H54 (cell line): ENCODE data around the gene ACKR4.
"Not testable (repeated sequence)": the region's sequence is repeated elsewhere in the genome, so short reads cannot be mapped to it uniquely, and the experiment has no call there.

Source experiments
- DNase-seq: peaks from one replicate; pipeline ENCODE4 v3.0.0; 2011; ENCODE audit warnings: low spot score, mixed read lengths; ENCODE audit not compliant: insufficient read length
- FAIRE-seq: peaks from 3 replicates; lab custom pipeline; 2011; peaks lifted over from hg19 to GRCh38; lab: Jason Lieb, UNC
- POLR2A ChIP-seq: IDR thresholded peaks from 2 replicates; pipeline ENCODE4 v1.6.1; 2011; ENCODE audit warnings: low read depth, mild to moderate bottlenecking, low read length

ACKR4 gene

DNA sequence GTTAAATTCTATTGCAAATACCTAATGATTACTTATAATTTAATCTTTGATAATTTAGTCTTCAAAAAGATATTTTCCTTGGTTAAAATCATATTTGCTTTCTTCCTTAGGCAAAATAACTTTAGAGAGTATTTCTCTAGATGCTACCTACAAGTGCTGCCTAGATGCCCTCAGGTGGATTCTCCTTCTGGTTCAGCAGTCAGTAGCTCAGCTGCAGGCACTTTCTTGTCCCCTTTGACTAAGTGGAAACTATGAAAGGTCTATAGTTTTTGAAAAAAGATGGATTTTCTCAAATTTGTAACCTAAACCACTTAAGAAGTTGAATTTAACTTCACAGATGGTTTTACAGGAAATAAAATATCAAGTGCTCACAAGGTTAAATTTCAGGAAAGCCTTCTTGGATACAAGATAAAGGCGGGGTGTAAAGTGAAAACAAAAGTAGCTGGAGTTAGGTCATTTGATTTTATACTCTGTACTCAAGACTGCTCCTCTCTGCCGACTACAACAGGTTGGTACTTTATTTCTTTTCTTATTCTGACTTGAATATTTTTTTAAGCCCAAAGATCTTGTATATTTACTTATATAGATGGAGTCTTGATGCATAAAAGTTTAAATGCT lies at the start of gene ACKR4:
Gene ACKR4 (plus strand): TSS at position 455 of the 618 bp plus-strand sequence. CDS start 3,128 bp downstream, outside the sequence.
- DNase-seq, result no peak
- no peak for FAIRE-seq
- no peak for TF ChIP-seq POLR2A

DNA sequence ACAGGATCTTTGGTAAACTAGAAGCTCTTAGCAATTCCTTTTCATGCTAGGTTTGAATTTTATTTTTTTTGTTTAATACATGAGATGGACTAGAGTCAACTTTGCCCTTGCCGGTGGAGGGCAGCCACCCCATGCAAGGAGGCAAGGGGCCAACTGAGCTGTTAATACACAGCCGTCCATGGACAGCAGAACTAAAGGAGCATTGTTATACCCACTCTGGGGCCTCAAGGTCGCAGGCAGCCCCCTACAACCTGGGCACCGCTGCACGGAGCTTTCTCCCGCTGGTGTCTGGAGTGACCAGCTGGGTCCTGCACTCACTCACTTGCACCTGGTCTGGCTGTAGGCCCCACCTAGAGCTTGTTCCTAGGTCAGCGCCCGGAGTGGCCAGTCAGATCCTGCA lies 47.9 kb upstream of the ACKR4 start:
- no peak for TF ChIP-seq POLR2A
- FAIRE-seq, result no peak
- no peak for DNase-seq

DNA sequence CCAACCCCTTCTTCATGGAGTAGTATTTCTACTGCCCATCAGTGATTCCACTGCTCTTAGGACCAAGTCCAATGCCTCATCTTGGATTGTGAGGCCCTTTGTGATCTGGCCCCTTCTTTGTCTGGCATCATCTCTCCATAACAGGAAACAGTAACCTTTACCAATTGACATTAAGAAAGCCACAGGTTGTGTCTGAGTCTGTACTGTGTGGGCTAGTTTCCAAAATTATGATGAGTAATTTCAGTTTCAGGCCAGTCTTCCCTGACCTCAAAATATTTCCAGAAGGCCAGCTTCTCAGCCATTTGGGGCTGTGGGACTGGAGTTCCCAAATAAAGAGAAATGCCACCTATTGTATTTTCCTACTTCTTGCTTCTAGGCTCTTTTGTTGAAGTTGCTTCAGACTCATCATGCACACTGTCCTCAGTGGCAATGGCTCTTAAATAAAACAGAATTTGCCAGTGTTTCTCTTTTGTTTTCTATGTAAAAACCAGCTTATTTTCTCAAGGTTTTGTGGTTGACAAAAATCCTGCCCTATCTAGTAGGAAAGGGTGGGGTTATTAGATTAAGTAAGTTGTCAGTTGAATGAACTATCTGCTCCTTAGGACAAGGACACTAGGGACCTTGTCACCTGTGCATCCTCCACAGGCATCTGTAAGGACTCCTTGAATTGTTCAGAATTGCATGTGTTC lies 47.0 kb upstream of the ACKR4 start:
- DNase-seq (peak; percentile 11), FAIRE-seq (peak; percentile 91)
- no peak for TF ChIP-seq POLR2A

DNA sequence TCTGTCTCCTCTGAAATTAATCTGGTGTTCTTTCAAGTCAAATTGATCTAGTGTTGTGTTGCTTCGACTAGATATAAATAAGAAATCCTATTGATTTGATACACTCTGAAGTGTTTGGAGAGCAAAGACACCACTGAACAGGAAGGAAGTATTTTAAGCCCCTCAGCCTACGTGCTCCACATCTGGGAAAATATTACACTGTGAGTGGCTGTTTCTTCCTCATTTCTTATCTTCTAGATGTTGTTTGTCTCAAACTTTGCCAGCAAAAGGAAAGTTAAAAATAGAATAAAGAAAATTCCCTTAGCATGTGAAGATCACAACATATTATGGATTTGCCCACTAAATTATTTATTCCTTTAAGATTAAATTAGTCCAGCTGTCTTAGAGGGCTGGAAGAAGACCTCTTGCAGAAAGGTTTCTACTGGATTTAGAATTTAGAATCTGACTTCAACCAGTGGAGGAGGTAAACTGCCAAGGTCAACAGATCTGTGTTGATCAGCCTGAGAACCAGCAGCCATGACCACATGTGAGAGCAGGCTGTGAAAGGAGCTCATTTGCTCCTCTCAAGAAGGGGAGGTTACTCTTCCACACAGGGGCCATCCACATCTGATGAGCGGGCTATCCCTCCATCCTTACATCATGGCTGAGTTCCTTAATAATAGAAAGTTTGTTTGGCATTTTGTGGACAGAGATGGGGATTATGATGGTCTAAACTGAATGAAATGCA lies 46.3 kb upstream of the ACKR4 start:
- DNase-seq, result no peak
- FAIRE-seq, result no peak
- no peak for TF ChIP-seq POLR2A

DNA sequence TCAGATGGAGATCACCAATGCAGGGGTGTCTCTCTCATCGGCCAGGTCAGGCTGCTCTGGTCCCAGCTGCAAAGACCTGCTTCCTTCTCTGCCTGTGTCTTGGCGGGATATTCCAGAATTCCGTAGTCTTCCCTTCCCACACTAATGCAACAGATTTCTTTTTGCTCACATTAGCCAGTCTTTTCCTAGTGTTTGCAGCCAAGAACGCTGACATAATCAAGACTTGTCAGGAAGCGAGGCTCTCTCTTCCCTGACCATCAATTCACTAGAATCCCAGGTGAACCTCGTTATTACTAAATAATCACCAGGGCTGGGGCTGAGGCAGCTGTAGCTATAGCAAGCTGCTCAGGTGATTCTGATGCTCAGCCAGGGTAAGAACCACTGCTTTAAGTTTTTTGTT lies 43.2 kb upstream of the ACKR4 start:
- no peak for TF ChIP-seq POLR2A
- DNase-seq, result no peak
- FAIRE-seq, result no peak

DNA sequence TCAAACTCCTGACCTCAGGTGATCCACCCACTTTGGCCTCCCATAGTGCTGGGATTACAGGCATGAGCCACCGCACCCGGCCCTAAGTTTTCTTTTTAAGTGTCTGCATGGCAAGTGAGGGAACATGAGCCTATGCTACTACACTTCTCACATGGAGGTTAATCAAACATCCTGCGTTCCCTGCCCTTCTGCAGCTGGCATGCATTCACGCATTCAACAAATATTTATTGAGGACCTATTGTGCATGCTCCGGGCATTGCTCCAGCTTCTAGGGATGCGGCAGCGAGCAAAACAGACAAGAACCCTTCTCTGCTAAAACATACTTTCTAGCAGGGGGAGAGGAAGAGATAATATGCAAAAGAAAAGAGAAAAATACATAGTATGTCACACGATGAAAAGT lies 42.6 kb upstream of the ACKR4 start:
- TF ChIP-seq POLR2A, result no peak
- no peak for FAIRE-seq
- DNase-seq, result no peak

DNA sequence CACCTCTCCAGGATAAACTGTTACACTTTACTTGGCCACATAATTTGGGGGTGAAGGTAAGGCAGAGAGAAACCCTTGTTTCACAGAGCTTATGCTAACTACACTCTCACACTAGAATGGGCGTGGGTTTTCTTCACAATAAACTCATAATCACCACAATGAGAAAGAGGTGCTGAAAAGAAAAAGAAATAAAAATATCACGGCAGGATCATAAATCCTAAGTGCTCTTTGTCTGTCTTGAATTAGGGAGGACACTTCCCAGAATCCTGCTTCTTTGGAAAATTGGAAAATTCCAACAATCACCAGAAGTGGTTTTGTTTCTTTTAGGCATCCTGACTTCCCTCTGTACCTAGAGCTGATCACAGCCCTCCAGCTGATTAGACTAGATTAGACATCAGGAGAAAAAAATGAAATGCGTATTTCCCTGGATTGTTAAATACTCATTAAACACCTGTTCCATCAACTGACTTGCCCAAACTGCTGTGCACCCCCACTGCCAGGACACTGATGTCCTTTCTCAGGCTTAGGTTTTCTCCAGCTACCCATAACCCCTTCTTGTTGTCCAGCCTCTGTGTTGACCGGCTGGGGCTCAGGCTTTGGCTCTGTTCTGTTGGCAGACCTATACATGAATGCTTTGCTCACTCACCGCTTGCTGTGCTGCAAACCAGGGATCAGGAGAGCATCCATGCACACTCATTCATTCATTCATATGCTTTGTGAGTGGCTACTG lies 41.6 kb upstream of the ACKR4 start:
- no peak for DNase-seq
- no peak for FAIRE-seq
- no peak for TF ChIP-seq POLR2A

DNA sequence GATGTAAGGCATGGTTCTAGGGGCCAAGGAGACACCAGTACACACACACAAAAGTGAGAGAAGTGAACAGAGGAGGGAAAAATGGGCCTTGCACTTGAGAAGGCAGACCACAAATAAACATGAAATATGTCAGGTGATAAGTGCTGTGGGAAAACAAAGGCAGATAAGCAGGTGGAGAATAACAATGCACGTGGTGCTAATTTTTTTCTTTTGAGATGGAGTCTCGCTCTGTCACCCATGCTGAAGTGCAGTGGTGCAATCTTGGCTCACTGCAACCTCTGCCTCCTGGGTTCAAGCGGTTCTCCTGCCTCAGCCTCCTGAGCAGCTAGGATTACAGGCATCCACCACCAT lies 41.1 kb upstream of the ACKR4 start:
- FAIRE-seq, DNase-seq: not testable (repeated sequence)

DNA sequence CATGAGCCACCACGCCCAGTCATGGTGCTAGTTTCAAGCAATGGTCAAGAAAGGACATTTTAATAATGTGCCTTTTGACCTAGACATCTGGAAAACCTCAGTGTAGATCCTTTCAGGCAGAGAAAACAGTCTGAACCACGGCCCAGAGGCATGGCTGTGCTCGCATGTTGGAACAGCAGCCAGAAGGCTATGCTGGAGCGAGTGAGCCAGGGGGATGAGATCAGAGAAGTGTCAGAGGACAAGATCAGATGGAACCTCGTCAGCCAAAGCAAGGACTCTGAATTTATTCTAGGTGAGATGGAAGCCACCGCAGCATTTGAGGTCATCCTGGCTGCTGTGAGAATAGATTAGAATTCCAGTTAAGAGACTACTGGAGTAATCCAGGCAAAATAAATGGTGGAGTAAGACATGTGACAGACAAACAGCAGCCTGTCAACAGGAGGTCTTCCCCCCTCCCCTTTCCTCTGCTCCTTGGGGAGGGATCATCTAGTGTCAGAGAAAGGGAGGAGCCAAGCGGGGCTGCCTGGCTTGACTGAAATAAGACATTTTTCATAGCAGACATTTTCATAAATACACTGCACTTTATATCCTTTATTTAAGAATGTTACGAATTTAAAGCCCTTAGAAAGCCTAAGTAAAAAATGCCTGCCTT lies 40.4 kb upstream of the ACKR4 start:
- FAIRE-seq (no peak), DNase-seq (no peak)
- TF ChIP-seq POLR2A, result no peak

DNA sequence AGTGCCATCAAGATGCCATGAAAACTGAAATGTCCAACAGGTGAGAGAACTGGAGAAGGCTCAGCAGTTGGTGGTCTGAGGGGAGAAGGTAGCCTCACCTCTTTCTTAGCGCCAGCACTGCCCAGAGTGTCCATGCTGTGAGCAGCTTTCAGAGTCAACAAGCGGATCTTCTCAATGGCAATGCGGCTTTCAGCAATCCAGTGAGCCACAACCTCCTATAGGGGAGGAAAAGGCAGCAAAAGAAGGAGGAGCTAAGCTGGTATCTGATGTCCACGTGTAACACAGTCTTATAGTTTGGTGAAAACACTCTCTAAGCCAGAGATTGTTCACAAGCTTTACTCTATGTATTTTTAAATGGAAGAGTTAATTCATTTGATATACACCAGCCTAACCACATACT lies 36.1 kb upstream of the ACKR4 start:
- DNase-seq (no peak), FAIRE-seq (no peak)
- TF ChIP-seq POLR2A, result no peak

DNA sequence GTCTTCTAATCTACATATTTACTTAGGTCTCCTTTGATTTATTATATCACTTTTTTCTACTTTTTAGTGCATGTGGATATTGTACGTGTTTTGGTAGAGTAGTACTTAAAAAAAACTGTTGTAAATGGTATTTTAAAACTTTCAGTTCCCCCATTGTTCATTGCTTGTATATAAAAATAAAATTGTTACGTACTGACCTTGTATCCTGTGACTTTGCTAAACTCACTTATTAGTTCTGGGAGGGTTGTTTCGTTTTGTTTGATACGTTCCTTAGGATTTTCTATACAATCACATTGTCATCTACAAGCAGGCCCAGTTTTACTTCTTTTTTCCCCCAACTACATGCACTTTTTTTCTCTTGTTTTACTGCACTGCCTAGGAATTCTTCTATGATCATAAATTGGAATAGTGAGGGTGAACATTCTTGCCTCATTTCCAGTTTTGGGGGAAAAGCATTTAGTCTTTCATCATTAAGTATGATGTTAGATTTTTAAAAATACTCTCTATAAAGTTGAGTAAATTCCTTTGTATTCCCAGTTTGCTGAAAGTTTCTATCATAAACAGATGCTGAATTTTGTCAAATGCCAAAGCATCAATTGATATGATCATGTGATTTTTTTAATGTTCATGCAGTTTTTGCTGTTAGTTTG lies 33.5 kb upstream of the ACKR4 start:
- DNase-seq (no peak), FAIRE-seq (no peak)
- no peak for TF ChIP-seq POLR2A

DNA sequence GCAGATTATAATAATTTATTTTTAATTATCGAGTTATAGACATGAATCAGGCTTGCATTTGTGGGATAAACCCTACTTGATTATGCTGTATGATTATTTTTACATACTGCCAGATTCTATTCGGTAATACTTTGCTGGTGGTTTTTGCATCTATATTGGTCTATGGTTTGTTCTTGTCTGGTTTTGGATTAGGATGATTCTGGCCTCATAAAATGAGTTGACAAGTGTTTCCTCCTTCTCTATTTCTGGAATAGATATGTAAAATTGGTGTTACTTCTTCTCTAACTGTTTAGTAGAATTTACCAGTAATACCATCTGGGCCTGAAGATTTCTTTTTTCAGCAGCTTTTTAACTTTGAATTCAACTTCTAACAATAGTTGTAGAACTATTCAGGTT lies 33.0 kb upstream of the ACKR4 start:
- FAIRE-seq (no peak), DNase-seq (no peak)
- TF ChIP-seq POLR2A, result no peak

DNA sequence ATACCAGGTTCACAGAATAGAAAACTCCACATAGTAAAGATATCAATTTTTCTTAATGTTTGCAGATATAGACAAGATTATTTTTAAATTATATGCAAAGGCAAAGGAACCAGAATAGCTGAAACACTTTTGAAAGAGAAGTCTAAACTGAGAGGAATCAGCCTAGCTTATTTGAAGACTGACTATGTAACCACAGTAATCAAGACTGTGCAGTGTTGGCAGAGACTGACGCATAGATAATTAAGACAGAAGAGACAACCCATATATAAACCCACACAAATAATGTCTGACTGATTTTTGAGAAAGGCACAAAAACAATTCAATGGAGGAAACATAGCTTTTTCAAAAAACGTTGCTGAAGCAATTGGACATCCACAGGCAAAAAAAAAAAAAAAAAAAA lies 28.6 kb upstream of the ACKR4 start:
- DNase-seq (no peak), FAIRE-seq (no peak)
- no peak for TF ChIP-seq POLR2A
